ENCODE data around the gene SPRY2. TPM values are rescaled to one million over a fixed set of nuclear protein-coding genes. Genes with fewer than 3 reads are reported as not detected.

The SPRY2 gene
- total and polyA plus RNA-seq, 2 experiments from 2014 or later = 67.8 to 142 TPM

GRCh38 chr13:80299046-80299445, 41.9 kb downstream of the SPRY2 start:
- Histone ChIP-seq H3K27me3 (no peaks in the 10 kb centered on the region), H3K4me1 (ENCODE audit: low read depth) (no peaks in the 10 kb centered on the region), H3K36me3 (no peaks in the 10 kb centered on the region), H3K9me3 (ENCODE audit: low read depth) (no peaks in the 10 kb centered on the region), H3K4me3 (no peak overlapping the region), H3K27ac (no peak overlapping the region)
- DNase-seq (ENCODE audit: low read depth in 1 of 2, low spot score in 1 of 2) = no peak
- TF ChIP-seq, protein P1, sequence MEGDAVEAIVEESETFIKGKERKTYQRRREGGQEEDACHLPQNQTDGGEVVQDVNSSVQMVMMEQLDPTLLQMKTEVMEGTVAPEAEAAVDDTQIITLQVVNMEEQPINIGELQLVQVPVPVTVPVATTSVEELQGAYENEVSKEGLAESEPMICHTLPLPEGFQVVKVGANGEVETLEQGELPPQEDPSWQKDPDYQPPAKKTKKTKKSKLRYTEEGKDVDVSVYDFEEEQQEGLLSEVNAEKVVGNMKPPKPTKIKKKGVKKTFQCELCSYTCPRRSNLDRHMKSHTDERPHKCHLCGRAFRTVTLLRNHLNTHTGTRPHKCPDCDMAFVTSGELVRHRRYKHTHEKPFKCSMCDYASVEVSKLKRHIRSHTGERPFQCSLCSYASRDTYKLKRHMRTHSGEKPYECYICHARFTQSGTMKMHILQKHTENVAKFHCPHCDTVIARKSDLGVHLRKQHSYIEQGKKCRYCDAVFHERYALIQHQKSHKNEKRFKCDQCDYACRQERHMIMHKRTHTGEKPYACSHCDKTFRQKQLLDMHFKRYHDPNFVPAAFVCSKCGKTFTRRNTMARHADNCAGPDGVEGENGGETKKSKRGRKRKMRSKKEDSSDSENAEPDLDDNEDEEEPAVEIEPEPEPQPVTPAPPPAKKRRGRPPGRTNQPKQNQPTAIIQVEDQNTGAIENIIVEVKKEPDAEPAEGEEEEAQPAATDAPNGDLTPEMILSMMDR (IDR thresholded peaks at IDR 0.05; ENCODE audit: low read depth, low read length) = no peak

GRCh38 chr13:80297503-80297902, 43.4 kb downstream of the SPRY2 start:
- no peaks in the 10 kb centered on the region for H3K27me3 ChIP-seq
- H3K4me3 ChIP-seq = no peak overlapping the region
- H3K4me1 ChIP-seq (ENCODE audit: low read depth) = no peaks in the 10 kb centered on the region
- no peak for DNase-seq (ENCODE audit: low read depth in 1 of 2, low spot score in 1 of 2)
- H3K27ac ChIP-seq = no peak overlapping the region
- H3K36me3 ChIP-seq = no peaks in the 10 kb centered on the region
- no peaks in the 10 kb centered on the region for H3K9me3 ChIP-seq (ENCODE audit: low read depth)
- TF ChIP-seq, protein P1 (IDR thresholded peaks at IDR 0.05; ENCODE audit: low read depth, low read length) = no peak

- DNase-seq (ENCODE audit: low read depth in 1 of 2, low spot score in 1 of 2) = no peak
- H3K27me3 ChIP-seq = no peaks in the 10 kb centered on the region
- TF ChIP-seq, protein P1 (IDR thresholded peaks at IDR 0.05; ENCODE audit: low read depth, low read length) = no peak
- H3K4me3 ChIP-seq = no peak overlapping the region
- H3K36me3 ChIP-seq = no peaks in the 10 kb centered on the region
- no peak overlapping the region for H3K27ac ChIP-seq
- H3K9me3 ChIP-seq (ENCODE audit: low read depth) = no peaks in the 10 kb centered on the region
- no peaks in the 10 kb centered on the region for H3K4me1 ChIP-seq (ENCODE audit: low read depth)
Observed at GRCh38 chr13:80297094-80297493, 43.8 kb downstream of the SPRY2 start.

DNA sequence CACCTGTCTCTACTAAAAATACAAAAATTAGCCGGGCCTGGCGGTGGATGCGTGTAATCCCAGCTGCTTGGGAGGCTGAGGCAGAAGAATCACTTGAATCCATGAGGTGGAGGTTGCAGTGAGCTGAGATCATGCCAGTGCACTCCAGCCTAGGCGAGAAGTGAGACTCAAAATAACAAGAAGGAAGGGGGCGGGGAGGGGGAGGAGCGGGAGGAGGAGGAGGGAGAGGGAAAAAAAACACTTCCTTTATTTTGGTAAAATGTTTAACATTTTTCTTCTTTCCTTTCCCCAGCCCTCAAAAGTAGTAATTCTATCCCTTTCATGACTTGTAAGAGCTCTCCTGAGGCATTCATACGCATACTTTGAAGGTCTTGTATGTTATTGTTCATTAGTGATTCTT, 44.3 kb downstream of the SPRY2 start:
- Histone ChIP-seq H3K4me3 (no peak overlapping the region), H3K27me3 (no peaks in the 10 kb centered on the region), H3K36me3 (no peaks in the 10 kb centered on the region), H3K9me3 (ENCODE audit: low read depth) (no peaks in the 10 kb centered on the region), H3K27ac (no peak overlapping the region), H3K4me1 (ENCODE audit: low read depth) (no peaks in the 10 kb centered on the region)
- TF ChIP-seq, protein P1 (IDR thresholded peaks at IDR 0.05; ENCODE audit: low read depth, low read length) = no peak
- DNase-seq (ENCODE audit: low read depth in 1 of 2, low spot score in 1 of 2) = no peak

DNA sequence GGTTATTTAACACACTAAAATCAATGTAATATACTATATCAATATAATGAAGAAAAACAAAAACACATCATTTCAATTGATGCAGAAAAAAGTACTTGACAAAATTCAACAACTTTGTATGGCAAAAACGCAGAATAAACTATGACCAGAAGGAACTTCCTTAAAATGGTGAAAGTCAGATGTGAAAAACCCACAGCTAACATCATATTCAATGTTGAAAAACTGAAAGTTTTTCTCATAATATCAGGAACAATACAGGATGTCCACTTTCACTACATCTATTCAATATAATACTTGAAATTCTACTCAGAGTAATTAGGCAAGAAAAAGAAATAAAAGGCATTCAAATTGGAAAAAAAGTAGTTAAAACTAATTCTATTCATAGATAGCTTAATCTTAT, 50.3 kb downstream of the SPRY2 start:
- no peak for DNase-seq (ENCODE audit: low read depth in 1 of 2, low spot score in 1 of 2)
- H3K9me3 ChIP-seq (ENCODE audit: low read depth) = no peaks in the 10 kb centered on the region
- H3K36me3 ChIP-seq = no peaks in the 10 kb centered on the region
- H3K27me3 ChIP-seq = no peaks in the 10 kb centered on the region
- TF ChIP-seq, protein P1 (IDR thresholded peaks at IDR 0.05; ENCODE audit: low read depth, low read length) = no peak
- no peaks in the 10 kb centered on the region for H3K4me1 ChIP-seq (ENCODE audit: low read depth)
- no peak overlapping the region for H3K4me3 ChIP-seq
- H3K27ac ChIP-seq = no peak overlapping the region
